ENCODE data around the gene PAK1. TPM values are rescaled to one million over a fixed set of nuclear protein-coding genes. Genes with fewer than 3 reads are reported as not detected.

The PAK1 gene
- total RNA-seq, 1 donor, result 69.1 TPM

GRCh38 chr11:77444261-77444660 lies 29.6 kb downstream of the PAK1 start:
- no peak for TF ChIP-seq CTCF (IDR thresholded peaks at IDR 0.05; ENCODE audit: insufficient read depth, low read depth, low read length)
- DNase-seq (ENCODE audit: low read depth), result no peak
- no peak overlapping the region for H3K4me3 ChIP-seq (ENCODE audit: low read depth, low read length)

DNA sequence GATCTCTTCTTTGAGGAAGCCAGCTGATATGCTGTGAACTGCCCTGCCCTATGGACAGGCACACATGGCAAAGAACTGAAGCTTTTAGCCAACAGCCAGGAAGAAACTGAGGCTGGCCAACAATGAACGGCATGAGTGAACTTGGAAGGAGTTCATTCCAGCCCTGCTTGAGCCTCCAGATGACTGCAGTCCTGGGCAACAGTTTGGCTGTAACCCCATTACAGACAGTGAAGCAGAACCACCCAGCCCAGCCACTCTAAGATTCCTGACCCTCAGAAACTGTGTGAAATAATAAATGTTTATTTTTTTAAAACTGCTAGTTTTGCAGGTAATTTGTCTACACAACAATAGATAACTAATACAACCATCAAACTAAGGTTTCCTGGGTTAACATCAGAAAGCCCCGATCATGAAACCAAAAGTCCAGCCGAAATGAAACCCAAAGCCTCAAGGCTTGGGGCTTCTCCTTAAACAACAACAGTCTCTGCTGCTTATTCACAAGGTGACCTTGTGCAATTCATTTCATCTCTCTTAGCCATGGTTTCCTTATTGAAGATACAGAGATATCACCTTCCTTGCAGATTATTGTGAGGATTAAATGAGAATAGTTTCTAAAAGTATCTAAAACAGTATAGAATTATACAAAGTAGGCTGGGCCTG lies 31.4 kb downstream of the PAK1 start:
- TF ChIP-seq CTCF (IDR thresholded peaks at IDR 0.05; ENCODE audit: insufficient read depth, low read depth, low read length), result no peak
- H3K4me3 ChIP-seq (ENCODE audit: low read depth, low read length), result no peak overlapping the region
- DNase-seq (ENCODE audit: low read depth), result no peak

- DNase-seq (ENCODE audit: low read depth), result no peak
- no peak for TF ChIP-seq CTCF (IDR thresholded peaks at IDR 0.05; ENCODE audit: insufficient read depth, low read depth, low read length)
- H3K4me3 ChIP-seq (ENCODE audit: low read depth, low read length), result no peak overlapping the region
Measured at GRCh38 chr11:77441426-77441825, 32.5 kb downstream of the PAK1 start.

- H3K4me3 ChIP-seq (ENCODE audit: low read depth, low read length), result no peak overlapping the region
- no peak for TF ChIP-seq CTCF (IDR thresholded peaks at IDR 0.05; ENCODE audit: insufficient read depth, low read depth, low read length)
- DNase-seq (ENCODE audit: low read depth), result no peak
Measured at GRCh38 chr11:77440678-77441077, 33.2 kb downstream of the PAK1 start.

DNA sequence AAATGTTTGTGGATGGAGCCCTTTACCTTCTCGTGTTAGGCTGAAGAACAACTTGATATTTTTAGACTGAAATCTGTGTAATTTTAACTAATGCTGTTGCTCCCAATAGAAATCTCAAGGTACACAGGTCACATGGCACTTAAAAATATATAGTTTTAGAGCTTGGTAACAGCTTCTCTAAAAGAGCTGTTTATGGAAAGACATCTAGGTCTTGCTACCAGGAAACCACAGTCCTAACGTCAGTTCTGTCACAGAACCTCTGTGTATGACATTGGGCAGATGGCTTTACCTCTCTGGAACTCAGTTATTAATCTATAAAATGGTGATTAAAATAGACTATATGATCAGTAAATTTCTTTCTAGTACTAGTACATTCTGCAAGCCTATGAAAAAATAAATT lies 35.4 kb downstream of the PAK1 start:
- no peak overlapping the region for H3K4me3 ChIP-seq (ENCODE audit: low read depth, low read length)
- DNase-seq (ENCODE audit: low read depth), result no peak
- TF ChIP-seq CTCF (IDR thresholded peaks at IDR 0.05; ENCODE audit: insufficient read depth, low read depth, low read length), result no peak

DNA sequence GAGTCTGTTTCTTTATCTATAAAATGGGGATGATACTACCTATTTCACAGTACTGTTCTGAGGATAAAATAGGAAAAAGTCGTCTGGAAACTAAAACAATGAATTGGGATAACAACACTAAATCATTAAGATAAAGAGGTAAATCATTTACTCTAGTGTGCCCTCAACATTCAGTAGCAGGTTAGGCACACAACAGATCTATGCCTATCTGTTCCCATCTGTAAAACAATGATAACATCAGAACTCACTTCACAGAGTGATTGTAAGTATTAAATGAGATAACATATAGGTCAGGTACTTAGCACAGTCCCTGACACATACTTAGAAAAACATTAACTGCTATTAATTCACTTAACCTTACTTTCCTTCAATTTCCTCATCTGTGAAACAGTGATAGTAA lies 36.9 kb downstream of the PAK1 start:
- no peak for TF ChIP-seq CTCF (IDR thresholded peaks at IDR 0.05; ENCODE audit: insufficient read depth, low read depth, low read length)
- no peak for DNase-seq (ENCODE audit: low read depth)
- no peak overlapping the region for H3K4me3 ChIP-seq (ENCODE audit: low read depth, low read length)

GRCh38 chr11:77436506-77436905 lies 37.4 kb downstream of the PAK1 start:
- no peak for TF ChIP-seq CTCF (IDR thresholded peaks at IDR 0.05; ENCODE audit: insufficient read depth, low read depth, low read length)
- H3K4me3 ChIP-seq (ENCODE audit: low read depth, low read length), result no peak overlapping the region
- DNase-seq (ENCODE audit: low read depth), result no peak
